HAP-1 (cell line): Measurements from ENCODE around the gene BDKRB1.

ENCODE experiments used
- DNase-seq, 2 experiments: peaks; one replicate each; pipeline ENCODE4 v3.0.0-alpha.2; 2016 to 2020; ENCODE audit warnings: low spot score in 2 of 2
- H3K27me3 ChIP-seq: fragments of 250-450 bp; sonication (Bioruptor Pico); 2 replicates; pipeline ENCODE4 v1.5.1; 2020; ENCODE audit warnings: low read depth, mild to moderate bottlenecking, moderate library complexity
- H3K36me3 ChIP-seq: fragments of 250-450 bp; sonication (Bioruptor Pico); replicated peaks from 2 replicates; pipeline ENCODE4 v1.5.1; 2020; ENCODE audit warnings: mild to moderate bottlenecking
- H3K4me1 ChIP-seq: fragments of 250-450 bp; sonication (Bioruptor Pico); 2 replicates; pipeline ENCODE4 v1.5.1; 2020; ENCODE audit warnings: mild to moderate bottlenecking
- H3K4me3 ChIP-seq: fragments of 250-450 bp; sonication (Bioruptor Pico); 2 replicates; pipeline ENCODE4 v1.5.1; 2020; ENCODE audit warnings: mild to moderate bottlenecking, moderate library complexity
- H3K9me3 ChIP-seq: fragments of 250-450 bp; sonication (Bioruptor Pico); 2 replicates; pipeline ENCODE4 v1.5.1; 2020; ENCODE audit warnings: mild to moderate bottlenecking, moderate library complexity
- in situ Hi-C: fragments of 300-500 bp; cut with MboI; formaldehyde crosslinking; loops from 3 replicates; pipeline ENCODE4 v1.14.3; 2020; ENCODE audit warnings: low sequenced_read_pairs, inconsistent platforms, mixed read lengths

The BDKRB1 gene

GRCh38 chr14:96285667-96286066 is 29.7 kb downstream of the BDKRB1 start:
- no peaks in the 10 kb centered on the region for H3K27me3 ChIP-seq
- H3K4me1 ChIP-seq = no peaks in the 10 kb centered on the region
- H3K9me3 ChIP-seq = no peaks in the 10 kb centered on the region
- no peak overlapping the region for H3K4me3 ChIP-seq
- peaks cover 6% of the 10 kb centered on the region; the same call in 1 of the 2 replicates for H3K36me3 ChIP-seq
- no peak for DNase-seq
- in situ Hi-C loops = no loop called here

GRCh38 chr14:96286251-96286650 is 30.2 kb downstream of the BDKRB1 start:
- no peak overlapping the region for H3K4me3 ChIP-seq

GRCh38 chr14:96287856-96288255 is 31.8 kb downstream of the BDKRB1 start:
- DNase-seq = no peak
- no peaks in the 10 kb centered on the region for H3K27me3 ChIP-seq
- in situ Hi-C loops = no loop called here
- no peaks in the 10 kb centered on the region for H3K9me3 ChIP-seq
- no peak overlapping the region for H3K4me3 ChIP-seq
- H3K4me1 ChIP-seq = no peaks in the 10 kb centered on the region
- H3K36me3 ChIP-seq = peaks cover 6% of the 10 kb centered on the region; the same call in 1 of the 2 replicates

More at GRCh38 chr14:96286251-96286650, 30.2 kb downstream of the BDKRB1 start:
- Histone ChIP-seq H3K36me3 (peaks cover 6% of the 10 kb centered on the region; the same call in 1 of the 2 replicates), H3K27me3 (no peaks in the 10 kb centered on the region), H3K9me3 (no peaks in the 10 kb centered on the region), H3K4me1 (no peaks in the 10 kb centered on the region)
- in situ Hi-C loops = no loop called here
- no peak for DNase-seq

- H3K27me3 ChIP-seq = no peaks in the 10 kb centered on the region
Observed at GRCh38 chr14:96294246-96294645, 38.2 kb downstream of the BDKRB1 start.

GRCh38 chr14:96297000-96297399 is 41.0 kb downstream of the BDKRB1 start:
- H3K27me3 ChIP-seq = no peaks in the 10 kb centered on the region
- H3K36me3 ChIP-seq = no peaks in the 10 kb centered on the region
- peak in 1 of 2 experiments; percentile 8 for DNase-seq
- no peak overlapping the region for H3K4me3 ChIP-seq
- no peaks in the 10 kb centered on the region for H3K9me3 ChIP-seq
- no peaks in the 10 kb centered on the region for H3K4me1 ChIP-seq
- in situ Hi-C loops = loop anchor here (5.0 kb wide), 1 partner anchor 125 kb away; no protein-coding TSS in a partner anchor

More at GRCh38 chr14:96294246-96294645, 38.2 kb downstream of the BDKRB1 start:
- DNase-seq = no peak
- in situ Hi-C loops = no loop called here
- Histone ChIP-seq H3K9me3 (no peaks in the 10 kb centered on the region), H3K4me1 (no peaks in the 10 kb centered on the region), H3K4me3 (no peak overlapping the region), H3K36me3 (0 out of 2 replicates have a peak, but pooled peaks cover 1% of the 10 kb centered on the region)

GRCh38 chr14:96297997-96298515 is 42.0 kb downstream of the BDKRB1 start:
- Histone ChIP-seq H3K4me1 (no peaks in the 10 kb centered on the region), H3K36me3 (no peaks in the 10 kb centered on the region; the same call in 1 of the 2 replicates), H3K4me3 (no peak overlapping the region), H3K27me3 (no peaks in the 10 kb centered on the region), H3K9me3 (no peaks in the 10 kb centered on the region)
- no peak for DNase-seq
- in situ Hi-C loops = loop anchor here (5.0 kb wide), 1 partner anchor 124 kb away; no protein-coding TSS in a partner anchor

GRCh38 chr14:96299441-96299840 is 43.4 kb downstream of the BDKRB1 start:
- no peak for DNase-seq
- Histone ChIP-seq H3K4me1 (no peaks in the 10 kb centered on the region), H3K36me3 (peaks cover 6% of the 10 kb centered on the region), H3K27me3 (no peaks in the 10 kb centered on the region), H3K4me3 (no peak overlapping the region), H3K9me3 (no peaks in the 10 kb centered on the region)
- in situ Hi-C loops = loop anchor here (5.0 kb wide), 1 partner anchor 123 kb away; no protein-coding TSS in a partner anchor

GRCh38 chr14:96303981-96304380 is 48.0 kb downstream of the BDKRB1 start:
- Histone ChIP-seq H3K4me1 (no peaks in the 10 kb centered on the region), H3K4me3 (no peak overlapping the region), H3K9me3 (no peaks in the 10 kb centered on the region), H3K27me3 (no peaks in the 10 kb centered on the region), H3K36me3 (peaks cover 6% of the 10 kb centered on the region)
- DNase-seq = no peak
- in situ Hi-C loops = no loop called here

- peak in 1 of 2 experiments; percentile 27 for DNase-seq
- H3K27me3 ChIP-seq = no peaks in the 10 kb centered on the region
- in situ Hi-C loops = no loop called here
- H3K4me3 ChIP-seq = no peak overlapping the region
- peaks cover 6% of the 10 kb centered on the region for H3K36me3 ChIP-seq
- H3K4me1 ChIP-seq = no peaks in the 10 kb centered on the region
- H3K9me3 ChIP-seq = no peaks in the 10 kb centered on the region
Observed at GRCh38 chr14:96304956-96305355, 48.9 kb downstream of the BDKRB1 start.

GRCh38 chr14:96307434-96307833 is 51.4 kb downstream of the BDKRB1 start:
- Histone ChIP-seq H3K4me3 (no peak overlapping the region), H3K36me3 (peaks cover 9% of the 10 kb centered on the region), H3K9me3 (no peaks in the 10 kb centered on the region), H3K4me1 (peaks cover 5% of the 10 kb centered on the region), H3K27me3 (no peaks in the 10 kb centered on the region)
- DNase-seq = no peak
- in situ Hi-C loops = no loop called here

- no peak overlapping the region for H3K4me3 ChIP-seq
- in situ Hi-C loops = no loop called here
- peaks cover 12% of the 10 kb centered on the region for H3K36me3 ChIP-seq
- no peak for DNase-seq
- no peaks in the 10 kb centered on the region for H3K27me3 ChIP-seq
- H3K9me3 ChIP-seq = no peaks in the 10 kb centered on the region
- peaks cover 5% of the 10 kb centered on the region for H3K4me1 ChIP-seq
Observed at GRCh38 chr14:96309133-96309895, 53.3 kb downstream of the BDKRB1 start.

- in situ Hi-C loops = no loop called here
- peaks cover 5% of the 10 kb centered on the region for H3K4me1 ChIP-seq
- DNase-seq = peak in 1 of 2 experiments; percentile 22
Observed at GRCh38 chr14:96309896-96310330, 53.9 kb downstream of the BDKRB1 start.

GRCh38 chr14:96310906-96311305 is 54.9 kb downstream of the BDKRB1 start:
- no peak overlapping the region for H3K4me3 ChIP-seq
- in situ Hi-C loops = no loop called here
- DNase-seq = no peak
- peaks cover 5% of the 10 kb centered on the region for H3K4me1 ChIP-seq
- no peaks in the 10 kb centered on the region for H3K9me3 ChIP-seq
- H3K36me3 ChIP-seq = peaks cover 24% of the 10 kb centered on the region
- H3K27me3 ChIP-seq = no peaks in the 10 kb centered on the region

More at GRCh38 chr14:96309896-96310330, 53.9 kb downstream of the BDKRB1 start:
- Histone ChIP-seq H3K4me3 (no peak overlapping the region), H3K36me3 (peaks cover 16% of the 10 kb centered on the region), H3K27me3 (no peaks in the 10 kb centered on the region), H3K9me3 (no peaks in the 10 kb centered on the region)
